NCI-H526 treated with DMSO at 0.1 percent for 48 hours (cell line): ENCODE data around the gene EPB42.
"Not testable (repeated sequence)": the region's sequence is repeated elsewhere in the genome, so short reads cannot be mapped to it uniquely, and the experiment has no call there.

Source experiments
- DNase-seq: peaks from one replicate; lab custom pipeline; 2025; lab: John Stamatoyannopoulos, UW

EPB42 gene

DNA sequence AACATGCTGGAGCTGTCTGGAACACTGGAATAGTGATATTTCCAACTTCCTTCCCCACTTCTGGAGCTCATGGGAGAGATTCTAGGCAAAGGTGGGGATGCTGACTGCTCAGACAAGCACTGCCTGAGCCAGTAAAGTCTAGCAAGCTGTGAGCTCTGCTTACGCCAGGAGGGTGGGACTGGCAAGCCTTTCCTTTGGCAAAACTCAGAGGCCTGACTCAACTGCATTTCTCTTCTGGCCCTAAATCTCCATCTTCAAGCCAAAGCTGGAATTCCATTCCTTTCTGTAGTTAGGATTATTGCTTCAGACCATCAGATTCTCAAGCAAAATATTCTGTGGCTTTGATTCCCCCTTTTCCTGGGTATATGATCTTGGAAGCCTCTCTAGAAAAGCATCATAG is 20.3 kb upstream of the EPB42 start:
- no peak for DNase-seq

DNA sequence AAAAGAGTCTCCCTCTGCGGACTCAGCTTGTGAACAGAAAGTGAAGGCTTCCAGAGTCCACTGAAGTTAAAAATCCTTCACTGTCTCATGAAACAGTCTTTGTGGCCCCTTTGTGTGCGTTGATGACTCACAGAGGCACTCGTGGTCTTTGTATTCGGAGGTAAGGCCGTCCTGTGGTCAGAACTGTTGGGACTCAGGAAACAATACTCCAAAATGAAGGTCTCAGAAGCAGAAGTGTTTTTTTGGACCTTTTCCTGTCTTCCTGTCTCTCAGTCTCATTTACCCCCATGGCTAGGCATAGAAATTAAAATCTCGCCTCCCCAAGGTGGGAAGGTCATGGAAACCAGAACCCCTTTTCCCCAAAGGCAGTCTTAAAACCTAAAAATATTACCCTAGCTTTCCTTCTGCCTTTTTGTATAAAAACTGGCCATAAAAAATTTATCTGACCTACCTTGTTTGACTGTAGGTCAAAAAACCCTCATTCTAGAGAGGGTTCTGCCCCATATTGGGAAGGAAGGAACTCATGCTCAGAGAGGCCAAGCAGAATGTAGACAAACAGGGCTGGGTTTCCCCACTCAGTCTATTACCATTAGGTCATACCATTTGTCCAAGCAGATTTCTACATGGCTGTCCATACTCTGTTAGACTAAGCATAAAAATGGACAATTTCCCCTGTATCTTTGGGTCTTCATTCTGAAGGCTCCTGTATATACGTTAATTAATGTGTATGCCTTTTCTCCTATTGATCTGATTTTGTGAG is 19.1 kb upstream of the EPB42 start:
- no peak for DNase-seq

DNA sequence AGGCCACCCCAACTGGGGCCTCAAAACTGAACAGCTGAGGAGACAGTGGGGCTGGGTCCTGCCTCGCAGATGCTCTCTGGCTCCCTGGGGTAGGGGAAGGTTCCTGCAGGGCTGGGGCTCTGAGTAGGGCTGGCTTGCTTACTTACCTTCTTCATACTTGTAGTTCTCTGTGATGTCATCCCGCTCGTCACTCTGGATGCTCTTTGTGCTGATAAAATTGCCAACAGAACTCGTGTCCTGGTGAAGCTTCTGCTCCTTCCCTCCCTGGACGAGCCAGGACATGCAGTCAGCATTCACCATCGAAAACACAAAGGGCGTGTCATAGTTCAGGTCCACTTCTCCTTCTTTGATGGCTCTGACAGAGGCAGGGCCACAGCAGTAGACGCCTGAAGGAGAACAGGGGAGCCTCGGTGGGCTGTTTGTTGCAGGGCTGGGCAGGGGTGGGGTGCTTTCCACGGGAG is 17.9 kb upstream of the EPB42 start:
- DNase-seq, result no peak

DNA sequence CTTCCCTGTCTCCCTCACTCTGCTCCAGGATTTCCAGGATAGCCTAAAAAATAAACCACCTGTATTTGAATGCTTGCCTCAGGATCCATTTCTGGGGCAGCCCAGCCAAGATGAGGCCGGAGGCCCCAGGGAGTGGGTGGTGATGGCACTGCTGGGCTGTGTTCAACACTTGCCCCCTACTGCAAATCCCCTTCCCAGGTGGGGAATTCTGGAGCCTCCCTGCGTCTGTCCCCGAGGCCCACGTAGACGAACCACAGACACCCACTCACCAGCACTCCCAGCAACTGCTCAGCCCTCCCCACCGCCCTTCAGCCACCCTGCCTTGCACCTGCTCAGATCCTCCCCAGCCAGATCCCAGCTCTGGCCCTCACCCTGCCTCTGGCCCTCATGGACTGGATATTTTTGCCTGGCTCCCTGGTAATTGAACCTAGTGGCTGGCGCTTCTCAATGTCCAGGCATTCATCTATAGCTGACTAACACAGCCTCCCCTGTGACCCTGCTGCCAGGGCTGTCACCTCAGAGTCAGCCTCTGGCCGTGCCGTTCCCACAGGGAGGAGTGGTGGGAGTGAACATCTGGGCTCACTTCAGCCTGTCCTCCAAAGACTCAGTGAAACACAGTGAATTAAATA is 17.1 kb upstream of the EPB42 start:
- DNase-seq, result no peak

DNA sequence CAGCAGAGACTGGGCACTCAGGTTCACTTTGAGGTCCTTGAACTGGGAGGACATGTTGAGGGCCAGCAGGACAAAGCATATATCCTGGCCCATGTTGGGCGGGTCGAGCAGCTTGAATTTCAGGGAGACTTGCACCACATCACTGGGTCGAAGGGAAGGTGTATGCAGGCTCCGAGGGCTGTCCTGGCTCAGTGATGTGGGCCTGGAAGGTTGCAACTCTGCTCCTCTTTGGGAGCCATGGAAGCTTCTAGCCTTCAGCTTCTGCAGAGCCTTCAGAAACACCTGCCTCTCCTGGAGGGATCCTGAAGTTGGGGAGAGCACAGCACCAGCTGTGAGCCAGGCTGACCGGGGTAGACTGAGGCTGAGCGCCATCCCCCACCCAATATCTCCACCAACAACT is 14.7 kb upstream of the EPB42 start:
- DNase-seq, result no peak

DNA sequence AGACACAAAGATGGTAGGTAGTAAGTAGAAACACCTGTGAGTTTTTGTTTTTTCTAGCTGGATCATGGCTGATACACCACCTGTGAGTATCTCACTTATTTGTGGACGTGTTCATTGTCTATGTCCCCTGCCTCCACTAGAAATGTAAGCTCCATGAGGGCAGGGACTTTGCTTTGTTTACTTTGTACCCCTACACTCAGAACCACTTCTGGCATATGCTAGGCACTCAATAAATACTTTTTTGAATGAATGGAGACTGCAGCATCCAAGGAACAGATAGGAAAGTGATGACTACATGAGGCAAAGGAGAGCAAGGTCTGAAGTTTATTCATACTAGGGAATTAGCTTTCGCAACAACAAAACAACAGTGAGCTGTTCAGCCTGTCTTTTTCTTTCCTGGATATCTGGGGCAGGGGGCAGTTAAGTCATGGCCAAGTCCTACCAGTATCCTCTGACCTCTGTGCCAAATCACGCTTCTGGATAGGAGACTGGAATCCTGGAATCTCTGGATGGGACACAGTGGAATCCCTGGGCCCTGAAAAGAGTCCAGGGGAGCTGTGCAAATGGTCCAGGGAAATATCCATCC is 11.6 kb upstream of the EPB42 start:
- no peak for DNase-seq

DNA sequence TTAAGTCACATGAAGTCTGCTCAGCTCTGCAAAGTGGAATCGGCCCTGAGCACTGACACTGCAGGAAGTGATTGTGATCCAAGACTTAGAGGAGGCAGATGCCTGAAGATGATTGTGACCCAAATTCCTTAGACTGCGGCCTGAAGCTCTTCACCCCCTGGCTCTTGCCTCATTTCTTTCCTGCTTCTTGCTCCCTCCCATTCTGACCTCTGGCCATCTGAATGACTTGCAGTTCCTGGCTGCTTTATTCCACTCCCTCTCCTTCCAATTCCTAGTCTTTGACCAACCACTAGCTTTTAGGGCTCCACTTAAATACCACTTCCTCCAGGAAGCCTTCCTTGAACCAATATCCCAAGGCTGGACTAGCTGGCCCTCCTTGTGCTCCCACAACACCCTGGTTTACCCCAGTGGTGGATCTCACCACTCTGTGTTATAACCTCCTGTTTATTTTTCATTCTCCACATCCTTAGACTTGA is 9.9 kb upstream of the EPB42 start:
- DNase-seq, result no peak

DNA sequence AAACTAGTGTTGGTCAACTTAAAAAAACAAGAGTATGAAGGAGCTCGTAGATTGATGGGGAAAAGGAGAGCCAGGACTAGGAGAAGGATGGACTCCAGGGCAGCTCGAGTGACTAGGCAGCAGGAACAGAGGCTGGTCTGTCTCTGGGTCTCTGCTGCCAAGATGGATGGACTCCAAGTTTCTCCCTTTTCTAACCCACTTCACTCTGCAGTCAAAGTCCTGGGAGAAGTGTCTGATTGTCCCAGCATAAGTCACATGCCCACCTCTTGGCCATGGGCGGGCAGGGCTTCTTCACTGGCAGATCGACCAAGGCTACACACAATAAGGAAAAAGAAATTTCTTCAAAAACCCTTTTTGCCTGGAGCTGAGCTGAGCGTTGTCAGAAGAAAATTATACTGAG is 9.2 kb upstream of the EPB42 start:
- DNase-seq, result no peak

DNA sequence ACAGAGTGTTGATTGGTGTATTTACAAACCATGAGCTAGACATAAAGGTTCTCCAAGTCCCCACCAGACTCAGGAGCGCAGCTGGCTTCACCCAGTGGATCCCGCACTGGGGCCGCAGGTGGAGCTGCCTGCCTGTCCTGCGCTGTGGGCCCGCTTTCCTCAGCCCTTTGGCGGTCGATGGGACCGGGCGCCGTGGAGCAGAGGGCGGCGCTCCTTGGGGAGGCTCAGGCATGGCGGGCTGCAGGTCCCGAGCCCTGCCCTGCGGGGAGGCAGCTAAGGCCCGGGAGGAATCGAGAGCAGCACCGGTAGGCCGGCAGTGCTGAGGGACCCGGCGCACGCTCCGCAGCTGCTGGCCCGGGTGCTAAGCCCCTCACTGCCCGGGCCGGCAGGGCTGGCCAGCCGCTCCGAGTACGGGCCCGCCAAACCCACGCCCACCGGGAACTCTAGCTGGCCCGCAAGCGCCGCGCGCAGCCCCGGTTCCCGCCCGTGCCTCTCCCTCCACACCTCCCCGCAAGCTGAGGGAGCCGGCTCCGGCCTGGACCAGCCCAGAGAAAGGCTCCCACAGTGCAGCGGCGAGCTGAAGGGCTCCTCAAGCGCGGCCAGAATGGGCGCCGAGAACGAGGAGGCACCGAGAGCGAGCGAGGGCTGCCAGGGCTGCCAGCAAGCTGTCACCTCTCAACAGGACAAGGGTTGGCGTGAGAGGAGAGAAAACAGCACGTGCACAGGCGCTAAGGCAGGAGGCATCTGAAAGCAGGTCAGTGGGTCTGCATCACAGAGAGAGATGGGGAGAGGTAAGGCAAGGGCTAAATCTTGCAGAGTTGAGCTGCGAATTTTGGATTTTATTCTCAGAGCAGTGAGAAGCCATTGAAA is 5.9 kb upstream of the EPB42 start:
- no peak for DNase-seq

DNA sequence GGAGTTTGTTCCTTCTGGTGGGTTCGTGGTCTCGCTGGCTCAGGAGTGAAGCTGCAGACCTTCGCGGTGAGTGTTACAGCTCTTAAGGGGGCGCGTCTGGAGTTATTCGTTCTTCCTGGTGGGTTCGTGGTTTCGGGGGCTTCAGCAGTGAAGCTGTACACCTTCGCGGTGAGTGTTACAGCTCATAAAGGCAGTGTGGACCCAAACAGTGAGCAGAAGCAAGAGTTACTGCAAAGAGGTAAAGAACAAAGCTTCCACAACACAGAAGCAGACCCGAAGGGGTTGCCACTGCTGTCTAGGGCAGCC is 5.1 kb upstream of the EPB42 start:
- not testable (repeated sequence) for DNase-seq

DNA sequence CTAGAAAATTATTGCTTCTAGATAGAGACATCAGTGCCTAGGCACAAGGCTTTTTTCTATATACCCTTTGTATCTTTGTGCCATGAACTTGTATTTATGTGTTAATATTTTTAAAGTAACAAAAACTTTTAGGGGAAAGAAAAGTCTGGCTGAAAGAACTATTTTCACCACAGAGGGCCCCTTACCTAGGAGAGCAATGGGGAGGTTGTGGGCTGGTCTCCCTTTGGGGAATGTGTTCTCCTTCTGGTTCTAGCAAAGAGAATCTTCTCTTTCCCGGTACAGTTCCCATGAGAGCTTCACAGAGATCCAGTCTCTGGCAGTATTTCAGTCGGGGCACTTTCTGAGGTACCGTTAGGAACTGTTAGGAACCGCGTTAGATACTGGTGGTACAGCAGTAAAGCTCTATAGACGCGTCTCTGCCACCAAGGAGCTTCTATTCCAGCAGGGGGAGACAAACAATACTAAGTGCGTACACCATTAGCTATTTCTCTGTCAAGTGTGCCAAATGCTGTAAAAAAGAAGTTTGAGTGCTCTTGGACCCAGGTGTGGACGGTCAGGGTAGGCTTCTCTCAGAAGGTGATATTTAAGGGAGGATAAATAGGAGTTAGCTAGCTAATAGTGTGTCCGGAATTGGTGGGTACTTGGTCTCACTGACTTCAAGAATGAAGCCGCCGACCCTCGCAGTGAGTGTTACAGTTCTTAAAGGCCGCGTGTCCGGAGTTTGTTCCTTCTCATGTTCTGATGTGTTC is 4.6 kb upstream of the EPB42 start:
- peak; percentile 29 for DNase-seq

DNA sequence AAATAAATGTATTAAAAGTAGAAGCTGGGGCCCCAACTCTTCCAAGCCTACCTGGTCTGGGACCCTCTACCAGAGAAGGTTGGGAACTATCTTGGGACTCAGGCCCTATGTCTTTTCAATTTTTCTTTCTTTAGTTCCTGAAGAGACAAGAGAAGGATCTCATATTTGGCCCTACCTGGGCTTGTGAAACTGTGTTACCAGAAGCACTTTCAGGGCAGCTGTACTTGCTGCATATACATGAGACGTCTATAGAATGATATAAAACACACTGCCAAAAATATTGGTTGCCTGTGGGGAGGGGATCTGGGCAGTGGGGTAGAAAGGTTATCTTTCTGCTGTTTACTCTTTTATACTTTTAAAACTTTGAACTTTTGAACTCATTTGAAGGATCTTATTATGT is 604 bp upstream of the EPB42 start:
- DNase-seq, result no peak

DNA sequence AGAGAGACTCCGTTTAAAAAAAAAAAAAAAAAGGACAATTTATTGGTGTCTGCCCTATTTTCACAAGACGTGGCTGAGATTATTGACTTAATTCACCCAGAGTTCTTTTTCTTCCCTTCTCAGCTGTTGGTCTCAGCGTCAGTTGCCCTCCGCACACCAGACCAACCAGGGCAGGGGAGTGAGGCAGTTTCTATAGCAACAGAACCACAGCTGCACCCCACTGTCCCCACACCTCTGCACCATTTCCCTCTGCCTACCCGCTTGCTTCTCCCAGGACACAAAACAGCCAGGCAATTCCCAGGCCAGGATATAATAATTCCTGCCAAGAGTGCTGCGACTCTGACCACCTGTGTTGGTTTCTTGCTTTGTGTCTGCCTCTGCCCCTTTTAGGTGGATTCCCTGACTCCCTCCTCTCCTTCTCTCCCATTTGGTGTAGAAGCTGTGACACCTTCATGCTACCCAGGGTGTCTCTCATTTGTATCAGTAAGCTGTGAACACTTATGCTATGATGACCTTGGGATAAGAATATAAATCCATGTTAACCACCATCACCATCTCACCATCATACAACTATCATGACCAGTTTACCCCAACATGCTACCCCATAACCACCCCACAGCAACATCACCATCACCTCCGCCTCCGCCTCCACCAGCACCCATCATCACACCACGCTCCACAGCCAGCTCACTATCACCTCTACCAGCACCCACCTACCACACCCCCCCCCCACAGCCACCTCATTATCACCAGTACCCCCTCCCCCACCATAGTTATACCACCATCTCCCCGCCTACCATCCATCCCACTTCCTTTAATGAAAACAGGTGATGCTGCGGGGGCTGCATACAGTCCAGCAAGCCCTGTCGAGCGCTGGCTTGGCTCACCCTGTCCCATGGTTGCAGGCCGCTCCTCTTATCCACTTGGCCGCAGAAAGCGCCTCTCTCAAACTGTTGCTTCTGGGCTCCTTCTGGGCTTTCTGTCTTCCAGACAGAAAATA is 589 bp downstream of the EPB42 start:
- no peak for DNase-seq

DNA sequence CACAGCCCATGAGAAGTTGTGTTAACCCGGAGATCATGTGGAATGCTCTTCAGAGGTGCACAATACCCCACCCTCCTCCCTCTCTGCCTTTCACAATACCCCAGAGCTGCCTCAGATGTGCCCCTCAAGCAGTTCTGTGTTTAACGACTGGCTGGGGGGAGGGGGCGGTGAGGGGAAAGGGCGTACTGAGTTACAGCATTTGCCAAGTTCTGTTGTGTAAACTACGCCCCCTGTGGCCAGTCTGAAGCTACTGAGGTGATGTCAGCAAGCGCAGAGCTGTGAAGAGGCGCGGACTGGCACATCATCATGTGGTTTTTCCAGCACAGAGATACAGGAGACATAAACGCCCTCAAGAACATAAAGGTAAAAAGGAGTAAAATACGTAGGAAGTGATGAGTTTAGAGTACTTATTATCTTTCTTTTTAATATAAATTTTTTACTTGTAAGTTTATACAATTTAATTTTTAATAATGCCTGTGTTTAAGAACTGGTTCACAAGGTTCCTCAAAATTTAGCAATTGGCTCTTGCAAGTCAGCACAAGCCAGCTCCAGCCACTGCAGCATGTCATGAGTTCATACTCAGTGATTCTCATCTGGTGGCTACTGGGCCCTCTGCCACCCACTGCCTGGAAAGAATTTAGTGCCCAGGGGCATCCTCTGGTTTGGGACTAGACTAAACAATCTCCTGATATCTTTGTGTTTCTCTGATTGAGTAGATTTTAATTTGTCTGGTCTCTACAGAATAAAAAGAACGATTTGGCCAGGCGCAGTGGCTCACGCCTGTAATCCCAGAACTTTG is 1.7 kb downstream of the EPB42 start:
- no peak for DNase-seq

DNA sequence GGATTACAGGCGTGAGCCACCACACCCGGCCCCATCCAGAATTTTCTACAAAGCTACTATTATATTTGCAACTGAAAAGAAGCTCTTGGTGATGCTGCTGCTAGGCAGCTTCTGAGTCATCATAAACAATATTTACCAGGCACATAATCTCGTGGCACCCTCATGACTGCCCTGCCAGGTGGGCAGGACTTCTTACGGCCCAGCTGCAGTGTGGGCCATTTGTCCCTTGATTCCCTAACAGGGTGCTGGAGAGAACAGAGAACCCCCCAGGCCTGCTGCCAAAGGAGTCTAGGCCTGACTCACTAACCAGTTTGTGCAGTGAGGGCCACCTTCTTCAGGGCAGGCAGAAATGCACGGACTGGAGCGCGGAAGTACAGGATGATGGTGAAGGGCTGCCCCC is 4.9 kb downstream of the EPB42 start:
- no peak for DNase-seq

DNA sequence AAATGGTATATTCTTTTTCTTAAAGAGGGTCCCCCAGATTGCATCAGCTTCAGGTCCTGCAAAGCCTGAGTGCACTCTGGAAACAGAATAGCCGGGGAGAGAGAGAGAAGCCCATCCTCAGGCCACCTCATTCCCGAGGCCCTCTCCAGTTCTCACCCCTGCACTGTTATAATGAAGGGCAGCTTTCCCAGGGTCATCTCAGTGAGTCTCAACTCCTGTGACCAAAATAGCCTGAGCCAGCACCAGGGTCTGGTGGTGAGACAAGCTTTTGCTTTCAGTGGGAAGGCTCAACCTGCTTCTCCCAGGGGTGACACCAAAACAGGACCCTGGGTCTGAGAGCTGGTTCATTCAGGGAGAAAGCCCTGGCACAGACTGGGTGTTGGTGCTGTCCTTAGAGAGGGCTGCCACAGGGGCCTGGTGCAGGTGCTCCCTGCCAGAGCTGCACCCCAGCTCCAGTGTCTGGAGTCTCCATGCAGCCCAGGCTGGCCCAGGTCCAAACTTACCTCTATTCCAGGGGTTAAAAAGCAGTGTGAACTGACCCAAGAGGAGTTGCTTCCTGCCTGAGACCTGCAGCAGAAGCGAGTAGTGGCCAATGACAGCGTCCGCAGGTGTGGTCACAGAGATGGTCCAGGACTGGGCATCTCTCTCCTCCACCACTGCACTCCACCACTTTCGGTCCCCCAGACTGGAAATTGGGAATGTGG is 6.1 kb downstream of the EPB42 start:
- no peak for DNase-seq

DNA sequence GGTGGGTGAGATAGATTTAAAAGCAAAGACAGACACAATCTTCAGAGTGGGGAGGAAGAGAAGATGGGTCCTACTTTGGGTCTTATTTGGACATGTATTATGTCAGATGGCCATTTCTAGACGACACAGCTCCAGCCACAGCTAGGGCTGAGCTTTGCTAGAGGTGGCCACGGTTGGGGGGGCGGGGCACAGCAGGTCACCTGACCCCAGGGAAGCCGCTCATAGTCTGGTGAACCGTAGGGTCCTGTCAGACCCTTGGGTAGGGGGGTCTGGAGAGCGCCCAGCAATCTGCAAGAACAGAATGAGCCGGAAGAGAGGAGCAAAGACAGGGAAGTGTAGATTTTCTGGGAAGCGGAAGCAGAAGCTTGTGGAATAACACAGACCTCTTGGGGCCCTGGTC is 6.6 kb downstream of the EPB42 start:
- no peak for DNase-seq

DNA sequence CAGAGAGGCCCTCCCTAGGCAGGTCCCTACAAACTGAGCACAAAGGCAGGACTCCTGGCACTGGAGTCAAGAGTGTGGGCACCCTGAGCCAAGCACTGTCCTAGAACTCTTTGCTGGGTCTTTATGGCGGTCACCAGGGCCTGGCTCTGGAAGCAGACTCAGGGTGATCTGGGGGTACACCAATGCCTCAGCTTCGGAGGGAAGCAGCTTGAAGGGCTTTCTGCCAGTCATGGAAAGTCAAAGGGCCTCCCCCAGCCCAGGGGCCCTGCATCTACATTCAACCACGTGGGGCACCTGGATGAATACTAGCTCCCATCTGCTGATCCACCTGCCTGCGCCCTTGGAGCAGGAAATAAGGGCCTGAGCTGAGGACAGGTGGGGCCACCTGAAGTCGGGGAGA is 7.4 kb downstream of the EPB42 start:
- no peak for DNase-seq

DNA sequence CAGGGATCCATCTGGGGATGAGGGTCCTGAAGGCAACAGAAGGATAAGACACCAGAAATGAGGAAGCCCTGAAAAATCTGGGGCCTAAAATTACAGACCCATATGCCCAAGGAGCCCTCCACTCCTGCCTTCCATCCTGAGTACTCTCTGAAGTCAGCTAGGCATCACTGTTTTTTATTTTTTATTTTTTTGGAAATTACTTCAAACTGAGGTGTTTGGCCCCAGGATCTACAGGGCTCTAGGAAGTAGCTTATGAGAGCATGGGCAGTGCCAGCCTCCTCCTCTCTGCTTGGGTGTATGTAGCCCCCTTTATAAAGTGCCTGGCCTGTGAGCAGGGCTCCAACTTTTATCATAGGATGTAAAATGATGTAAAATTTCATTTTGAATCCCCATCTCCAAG is 7.9 kb downstream of the EPB42 start:
- no peak for DNase-seq
